K562 (cell line): ENCODE measurements around the gene BBOX1. TPM values are rescaled to one million over a fixed set of nuclear protein-coding genes. Genes with fewer than 3 reads are reported as not detected.
"Not testable (repeated sequence)": the region's sequence is repeated elsewhere in the genome, so short reads cannot be mapped to it uniquely, and the experiment has no call there.

Source experiments
- ATAC-seq: fragments of 200-7000 bp; cut with Tn5 transposase; 3 replicates; pipeline ENCODE4 v1.9.1; 2020; ENCODE audit warnings: moderate library complexity
- BruUV-seq: library from RNA; stranded (reverse); fragments of 400-500 nt; replicated peaks from 2 replicates; lab custom pipeline; 2021; lab: Mats Ljungman, UMichigan
- CTCF ChIA-PET: fragments of 300-600 bp; formaldehyde crosslinking; extraction: SDS; loops from one replicate; lab custom pipeline; 2021; ENCODE audit warnings: low intra/inter-chr PET ratio; lab: Yijun Ruan, JAX
- POLR2A ChIA-PET: fragments of 300-600, 350-650 bp; sonication (Branson Sonifier 250); formaldehyde crosslinking; extraction: SDS; loops from one replicate; lab custom pipeline; 2021; ENCODE audit warnings: antibody characterized with exemption, inconsistent platforms; lab: Yijun Ruan, JAX
- DNase-seq, 4 experiments: peaks; one replicate each; pipeline versions ENCODE4 v3.0.0 to v3.0.0-alpha.2; 2011 to 2018; ENCODE audit warnings: low spot score in 3 of 4, mixed read lengths in 3 of 4; ENCODE audit errors: extremely low read depth in 1 of 4
- FAIRE-seq: peaks from 2 replicates; lab custom pipeline; 2011; peaks lifted over from hg19 to GRCh38; lab: Jason Lieb, UNC
- H2AFZ ChIP-seq: 2 replicates; pipeline ENCODE4 v1.6.0; 2011; ENCODE audit warnings: low read depth, low read length, control low read depth, inconsistent platforms
- H3K27ac ChIP-seq: fragments of 200-600 bp; 3 replicates; pipeline ENCODE4 v1.8.0; 2011; ENCODE audit warnings: low read depth, mild to moderate bottlenecking, control low read depth, inconsistent platforms, low read length, moderate library complexity, mixed read lengths; ENCODE audit errors: extremely low read depth
- H3K27me3 ChIP-seq, 2 experiments: fragments of 300-600 bp in 1 of 2; 2 replicates in 1 of 2; 3 replicates in 1 of 2; pipeline versions ENCODE4 v1.6.0 to v1.8.0; 2011; ENCODE audit warnings: inconsistent platforms in 2 of 2, low read length in 2 of 2, mild to moderate bottlenecking in 1 of 2, mixed read lengths in 1 of 2, moderate library complexity in 1 of 2; ENCODE audit not compliant: control insufficient read depth in 2 of 2, insufficient read depth in 2 of 2
- H3K36me3 ChIP-seq: fragments of 300-600 bp; 3 replicates; pipeline ENCODE4 v1.8.0; 2011; ENCODE audit warnings: mild to moderate bottlenecking, low read length, inconsistent platforms; ENCODE audit not compliant: control insufficient read depth, insufficient read depth
- H3K4me1 ChIP-seq, 2 experiments: fragments of 200-600 bp in 1 of 2; replicated peaks in 1 of 2; 2 replicates in 1 of 2; 3 replicates in 1 of 2; pipeline versions ENCODE4 v1.5.1 to v1.8.0; 2011; ENCODE audit warnings: inconsistent platforms in 2 of 2, low read length in 2 of 2, mild to moderate bottlenecking in 1 of 2, mixed read lengths in 1 of 2, moderate library complexity in 1 of 2; ENCODE audit not compliant: control insufficient read depth in 2 of 2, insufficient read depth in 2 of 2
- H3K4me2 ChIP-seq: 2 replicates; pipeline ENCODE4 v1.6.1; 2011; ENCODE audit warnings: low read length, control low read depth, inconsistent platforms, mixed read lengths; ENCODE audit not compliant: insufficient read depth
- H3K4me3 ChIP-seq: fragments of 200-600 bp; sonication (generic), shearing (Covaris generic); 2 replicates; pipeline ENCODE4 v1.5.1; 2016; ENCODE audit warnings: control low read depth, inconsistent platforms
- H3K79me2 ChIP-seq: fragments of 200-600 bp; 3 replicates; pipeline ENCODE4 v1.8.0; 2011; ENCODE audit warnings: low read length, inconsistent platforms; ENCODE audit not compliant: control insufficient read depth, insufficient read depth
- H3K9ac ChIP-seq, 2 experiments: 2 replicates each; pipeline versions ENCODE4 v1.6.0 to v1.6.1; 2011; ENCODE audit warnings: low read depth in 2 of 2, low read length in 2 of 2, control low read depth in 1 of 2, inconsistent platforms in 1 of 2, mild to moderate bottlenecking in 1 of 2, mixed read lengths in 1 of 2; ENCODE audit not compliant: insufficient read depth in 1 of 2
- H3K9me1 ChIP-seq: one replicate; pipeline ENCODE4 v1.6.0; 2011; ENCODE audit warnings: inconsistent platforms, mild to moderate bottlenecking, low read length, moderate library complexity; ENCODE audit not compliant: control insufficient read depth, insufficient read depth
- H3K9me3 ChIP-seq: replicated peaks from 2 replicates; pipeline ENCODE4 v1.5.1; 2011; ENCODE audit warnings: low read depth, low read length, inconsistent platforms; ENCODE audit not compliant: control insufficient read depth, insufficient read depth
- H4K20me1 ChIP-seq: replicated peaks from 2 replicates; pipeline ENCODE4 v1.6.1; 2011; ENCODE audit warnings: low read length, inconsistent platforms, mixed read lengths; ENCODE audit not compliant: control insufficient read depth, insufficient read depth
- HDAC1 ChIP-seq, 2 experiments: fragments of 450-650 bp; IDR thresholded peaks; 2 replicates each; pipeline ENCODE4 v1.6.1; 2016 to 2017; ENCODE audit warnings: inconsistent platforms in 1 of 2, mild to moderate bottlenecking in 1 of 2, moderate library complexity in 1 of 2
- SIX5 ChIP-seq, 2 experiments: IDR thresholded peaks; 2 replicates each; pipeline ENCODE4 v1.6.1; 2011; ENCODE audit warnings: low read length in 2 of 2, borderline replicate concordance in 1 of 2, low read depth in 1 of 2, mild to moderate bottlenecking in 1 of 2, moderate library complexity in 1 of 2; ENCODE audit not compliant: insufficient read depth in 1 of 2
- SREBF1 ChIP-seq: fragments of 150-350 bp; IDR thresholded peaks from 2 replicates; pipeline ENCODE4 v1.6.1; 2014; ENCODE audit warnings: antibody characterized with exemption, low read depth, low read length, borderline replicate concordance
- TAF1 ChIP-seq: IDR thresholded peaks from 2 replicates; pipeline ENCODE4 v1.6.1; 2011; ENCODE audit warnings: mild to moderate bottlenecking, low read length, moderate library complexity; ENCODE audit not compliant: insufficient read depth, control insufficient read depth, severe bottlenecking; ENCODE audit errors: extremely low read depth
- TRIM24 ChIP-seq, 2 experiments: fragments of 450-650 bp; IDR thresholded peaks; 2 replicates each; pipeline ENCODE4 v1.6.1; 2016
- ZNF778 ChIP-seq: fragments of 450-650 bp; formaldehyde crosslinking; IDR thresholded peaks from 2 replicates; pipeline ENCODE4 v1.4.0; 2020; ENCODE audit warnings: mild to moderate bottlenecking, moderate library complexity
- ZNF780A ChIP-seq: fragments of 250-450 bp; sonication (Bioruptor Pico); IDR thresholded peaks from 2 replicates; pipeline ENCODE4 v1.5.0; 2021; ENCODE audit warnings: mild to moderate bottlenecking
- WGBS: fragments of 100-300 bp; shearing (Covaris generic); methylation state at CpG from one replicate; pipeline ENCODE4 v1.1.6; 2016; ENCODE audit warnings: low coverage, mixed read lengths; ENCODE audit not compliant: insufficient coverage; ENCODE audit errors: missing lambda C conversion rate; 5-methylcytosine and 5-hydroxymethylcytosine counted together
- in situ Hi-C: fragments of 300-500 bp; cut with MboI; formaldehyde crosslinking; loops from 4 replicates; pipeline ENCODE4 v1.15.0; 2018; ENCODE audit warnings: inconsistent platforms, mixed read lengths
- intact Hi-C: fragments of 100-400 bp; cut with micrococcal nuclease; formaldehyde crosslinking; loops from 2 replicates; pipeline ENCODE4 v1.14.2; 2022
- polyA plus RNA-seq, 8 experiments: library from polyadenylated mRNA; depleted of rRNA in 4 of 8; stranded (reverse) in 5 of 8; unstranded in 3 of 8; fragments of >200 nt; fragmentation: Nextera tagmentation in 2 of 8; fragmentation: Illumina TruSeq in 1 of 8; extraction: Ambion mirVana in 2 of 8; extraction: Trizol in 1 of 8; gene quantifications; 2 replicates each; pipeline versions ENCODE4 v1.2.1 to v1.2.3, GENCODE V29; 2011 to 2014; ENCODE audit warnings: inconsistent platforms in 1 of 8, missing spikeins in 1 of 8
- total RNA-seq, 7 experiments: library from RNA; depleted of rRNA in 6 of 7; stranded (reverse); fragments of >200 nt in 6 of 7; fragmentation: Illumina TruSeq in 2 of 7; extraction: Trizol in 2 of 7; gene quantifications; 2 replicates each; pipeline versions ENCODE4 v1.2.1 to v1.2.3, GENCODE V29; 2011 to 2021; ENCODE audit warnings: low replicate concordance in 1 of 7
- TF ChIP-seq, protein P1 (sequence below): IDR thresholded peaks from 2 replicates; pipeline ENCODE4 v1.6.1; 2014; ENCODE audit warnings: antibody characterized with exemption

Gene BBOX1
- total and polyA plus RNA-seq, 9 of the 15 experiments (the other 6 are each of a cell fraction or from before 2014, with no cell fraction given), result not detected

DNA sequence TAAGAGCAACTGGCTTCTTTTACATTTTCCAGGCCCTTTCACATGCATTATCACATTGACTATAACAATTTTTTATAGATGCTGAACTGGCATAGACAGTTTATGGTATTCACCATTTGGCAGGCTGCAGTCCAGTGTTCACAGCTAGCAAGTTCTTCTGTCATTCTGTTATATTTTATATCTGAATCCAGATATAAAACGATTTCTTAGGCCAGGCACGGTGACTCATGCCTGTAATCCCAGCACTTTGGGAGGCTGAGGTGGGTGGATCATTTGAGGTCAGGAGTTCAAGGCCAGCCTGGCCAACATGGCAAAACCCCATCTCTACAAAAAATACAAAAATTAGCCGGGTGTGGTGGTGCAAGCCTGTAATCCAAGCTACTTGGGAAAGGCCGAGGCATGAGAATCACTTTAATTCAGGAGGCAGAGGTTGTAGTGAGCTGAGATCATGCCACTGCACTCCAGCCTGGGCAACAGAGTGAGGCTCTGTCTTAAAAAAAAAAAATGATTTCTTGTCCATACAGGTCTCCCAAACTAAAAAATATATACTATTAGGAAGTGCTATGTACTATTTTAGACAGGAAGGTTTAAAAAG lies 39.4 kb upstream of the BBOX1 start:
- H3K9me1 ChIP-seq, POLR2A ChIA-PET, H4K20me1 ChIP-seq, H3K9ac ChIP-seq, H3K4me1 ChIP-seq, H3K9me3 ChIP-seq, DNase-seq, CTCF ChIA-PET, H3K36me3 ChIP-seq, in situ Hi-C loops, H3K4me3 ChIP-seq, FAIRE-seq, H3K27me3 ChIP-seq, H3K4me2 ChIP-seq, H3K79me2 ChIP-seq, H2AFZ ChIP-seq, intact Hi-C loops, ATAC-seq, BruUV-seq, H3K27ac ChIP-seq: not testable (repeated sequence)
- WGBS, result 2% methylated on average over 4 of the region's 4 CpGs

GRCh38 chr11:27002431-27002830 lies 38.2 kb upstream of the BBOX1 start:
- H2AFZ ChIP-seq, result no peak overlapping the region
- WGBS, result 0% methylated on average over 3 of the region's 3 CpGs
- TF ChIP-seq SREBF1 (no peak), ZNF778 (CRISPR knock-in tag) (no peak), TAF1 (no peak), HDAC1 (IDR thresholded peaks at IDR 0.05) (no peak), TRIM24 (IDR thresholded peaks at IDR 0.05) (no peak), SIX5 (IDR thresholded peaks at IDR 0.05; ENCODE audit: borderline replicate concordance in 1 of 2, insufficient read depth in 1 of 2, low read depth in 1 of 2, low read length in 2 of 2) (no peak), ZNF780A (no peak)
- TF ChIP-seq, protein P1, sequence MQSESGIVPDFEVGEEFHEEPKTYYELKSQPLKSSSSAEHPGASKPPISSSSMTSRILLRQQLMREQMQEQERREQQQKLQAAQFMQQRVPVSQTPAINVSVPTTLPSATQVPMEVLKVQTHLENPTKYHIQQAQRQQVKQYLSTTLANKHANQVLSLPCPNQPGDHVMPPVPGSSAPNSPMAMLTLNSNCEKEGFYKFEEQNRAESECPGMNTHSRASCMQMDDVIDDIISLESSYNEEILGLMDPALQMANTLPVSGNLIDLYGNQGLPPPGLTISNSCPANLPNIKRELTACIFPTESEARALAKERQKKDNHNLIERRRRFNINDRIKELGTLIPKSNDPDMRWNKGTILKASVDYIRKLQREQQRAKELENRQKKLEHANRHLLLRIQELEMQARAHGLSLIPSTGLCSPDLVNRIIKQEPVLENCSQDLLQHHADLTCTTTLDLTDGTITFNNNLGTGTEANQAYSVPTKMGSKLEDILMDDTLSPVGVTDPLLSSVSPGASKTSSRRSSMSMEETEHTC, result no peak

More at GRCh38 chr11:27002431-27002830, 38.2 kb upstream of the BBOX1 start:
- ChIA-PET CTCF (no interaction called here), POLR2A (no interaction called here)
- ATAC-seq, result no peak
- Histone ChIP-seq H4K20me1 (no peaks in the 10 kb centered on the region), H3K4me2 (no peak overlapping the region), H3K9me3 (no peaks in the 10 kb centered on the region), H3K9me1 (no peaks in the 10 kb centered on the region), H3K4me3 (no peak overlapping the region), H3K27ac (no peak overlapping the region), H3K36me3 (no peaks in the 10 kb centered on the region), H3K79me2 (no peaks in the 10 kb centered on the region), H3K9ac (no peak overlapping the region), H3K27me3 (no peaks in the 10 kb centered on the region), H3K4me1 (no peaks in the 10 kb centered on the region)
- no peak for FAIRE-seq
- intact Hi-C loops, result no loop called here
- in situ Hi-C loops, result no loop called here
- no TSS peak for BruUV-seq
- DNase-seq, result no peak
